T-cell (primary cell): Measurements from ENCODE around the gene VWC2. TPM values are rescaled to one million over a fixed set of nuclear protein-coding genes. Genes with fewer than 3 reads are reported as not detected.
A peak's percentile ranks its signal among the peaks of the same experiment; 100 is the strongest.

ENCODE experiments used
- ATAC-seq, 4 experiments: fragments of 200-7000 bp in 3 of 4; fragments of 150-1000 bp in 1 of 4; cut with Tn5 transposase; replicated peaks in 1 of 4; 1 replicate in 3 of 4; 2 replicates in 1 of 4; pipeline ENCODE4 v1.10.0; 2021; ENCODE audit warnings: moderate library complexity in 3 of 4, mild to moderate bottlenecking in 2 of 4, moderate number of reproducible peaks in 1 of 4
- CTCF ChIA-PET, 2 donors: fragments of 300-600 bp; sonication (Branson Sonifier 250); formaldehyde crosslinking; loops; one replicate each; lab custom pipeline; 2022; ENCODE audit warnings: antibody characterized with exemption in 2 of 2; lab: Charles Lee
- POLR2A ChIA-PET, 2 donors: fragments of 300-600 bp; sonication (Branson Sonifier 250); formaldehyde crosslinking; loops; one replicate each; lab custom pipeline; 2022; ENCODE audit warnings: antibody characterized with exemption in 2 of 2; lab: Charles Lee
- DNase-seq, 35 experiments: peaks; one replicate each; pipeline versions ENCODE4 v3.0.0 to v3.0.0-alpha.2; 2013 to 2023
- H3K27ac ChIP-seq: one replicate; pipeline ENCODE4 v1.5.1; 2013; ENCODE audit warnings: low read length
- H3K27me3 ChIP-seq, 2 experiments: replicated peaks in 1 of 2; 1 replicate in 1 of 2; 2 replicates in 1 of 2; pipeline versions ENCODE4 v1.6.1 to v1.7.0; 2013; ENCODE audit warnings: low read length in 1 of 2, mixed read lengths in 1 of 2; ENCODE audit not compliant: control insufficient read depth in 2 of 2, insufficient read depth in 2 of 2; ENCODE audit errors: extremely low read depth in 1 of 2
- H3K36me3 ChIP-seq, 2 donors: 1 replicate in 1 of 2; 2 replicates in 1 of 2; pipeline versions ENCODE4 v1.6.1 to v1.7.0; 2013; ENCODE audit warnings: low read length in 1 of 2; ENCODE audit not compliant: control insufficient read depth in 2 of 2, insufficient read depth in 1 of 2; ENCODE audit errors: extremely low read depth in 1 of 2
- H3K4me1 ChIP-seq, 2 experiments: 1 replicate in 1 of 2; 2 replicates in 1 of 2; pipeline versions ENCODE4 v1.6.1 to v1.7.0; 2013; ENCODE audit warnings: low read length in 2 of 2, mixed read lengths in 1 of 2; ENCODE audit not compliant: insufficient read depth in 2 of 2, control insufficient read depth in 1 of 2; ENCODE audit errors: extremely low read depth in 1 of 2
- H3K4me3 ChIP-seq, 2 donors: 1 replicate in 1 of 2; 2 replicates in 1 of 2; pipeline versions ENCODE4 v1.5.1 to v1.7.0; 2013; ENCODE audit warnings: mild to moderate bottlenecking in 2 of 2, low read length in 1 of 2, moderate library complexity in 1 of 2; ENCODE audit not compliant: control insufficient read depth in 1 of 2; ENCODE audit errors: extremely low read depth in 1 of 2
- H3K9me3 ChIP-seq: 2 replicates; pipeline ENCODE4 v1.7.0; 2013
- H3K27ac Mint-ChIP-seq, 2 donors: one replicate each; pipeline ENCODE4 v1.8.0; 2020 to 2021; ENCODE audit warnings: mild to moderate bottlenecking in 2 of 2, mixed read lengths in 2 of 2
- H3K27me3 Mint-ChIP-seq, 2 donors: one replicate each; pipeline ENCODE4 v1.8.0; 2021 to 2022; ENCODE audit warnings: mixed read lengths in 2 of 2
- H3K36me3 Mint-ChIP-seq: one replicate; pipeline ENCODE4 v1.8.0; 2021; ENCODE audit warnings: mixed read lengths
- H3K4me1 Mint-ChIP-seq, 3 donors: one replicate each; pipeline ENCODE4 v1.8.0; 2020 to 2022; ENCODE audit warnings: mixed read lengths in 3 of 3, mild to moderate bottlenecking in 1 of 3
- H3K4me3 Mint-ChIP-seq, 3 donors: one replicate each; pipeline ENCODE4 v1.8.0; 2020 to 2022; ENCODE audit warnings: mild to moderate bottlenecking in 3 of 3, mixed read lengths in 3 of 3, moderate library complexity in 3 of 3
- H3K9me3 Mint-ChIP-seq, 3 donors: one replicate each; pipeline ENCODE4 v1.8.0; 2020 to 2022; ENCODE audit warnings: mixed read lengths in 3 of 3
- WGBS: methylation state at CpG from one replicate; pipeline ENCODE4 v1.1.5; 2013; ENCODE audit warnings: missing lambda C conversion rate; ENCODE audit not compliant: insufficient coverage; 5-methylcytosine and 5-hydroxymethylcytosine counted together
- total RNA-seq, 35 experiments: library from RNA in 6 of 35; stranded (reverse) in 6 of 35; fragments of 120-200 nt in 1 of 35; gene quantifications; one replicate each; pipeline versions ENCODE4 v1.2.1 to v1.2.4 and lab custom pipeline; 2013 to 2026

VWC2 gene
- total RNA-seq, 5 donors from 2014 or later (not counting 1 experiment from before 2014, with no cell fraction given) = not detected

DNA sequence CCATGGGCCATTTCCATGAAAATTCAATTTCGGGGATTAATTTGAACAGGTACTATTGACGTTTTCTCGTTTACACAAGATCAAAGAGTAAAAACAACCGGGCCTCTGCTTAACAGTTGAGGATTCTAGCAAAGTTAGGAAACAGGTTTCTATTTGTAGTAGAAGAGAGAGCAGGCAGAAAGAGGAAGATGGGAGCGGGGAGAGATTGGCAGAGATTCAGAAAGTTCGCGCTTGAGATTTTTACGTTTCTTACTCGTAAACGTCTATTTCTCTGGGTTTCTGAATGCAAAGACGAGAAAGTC, 571 bp upstream of the VWC2 start:
- POLR2A ChIA-PET = no interaction called here
- H3K27me3 Mint-ChIP-seq = peaks cover 45 to 59% of the 10 kb centered on the region in 2 donors

DNA sequence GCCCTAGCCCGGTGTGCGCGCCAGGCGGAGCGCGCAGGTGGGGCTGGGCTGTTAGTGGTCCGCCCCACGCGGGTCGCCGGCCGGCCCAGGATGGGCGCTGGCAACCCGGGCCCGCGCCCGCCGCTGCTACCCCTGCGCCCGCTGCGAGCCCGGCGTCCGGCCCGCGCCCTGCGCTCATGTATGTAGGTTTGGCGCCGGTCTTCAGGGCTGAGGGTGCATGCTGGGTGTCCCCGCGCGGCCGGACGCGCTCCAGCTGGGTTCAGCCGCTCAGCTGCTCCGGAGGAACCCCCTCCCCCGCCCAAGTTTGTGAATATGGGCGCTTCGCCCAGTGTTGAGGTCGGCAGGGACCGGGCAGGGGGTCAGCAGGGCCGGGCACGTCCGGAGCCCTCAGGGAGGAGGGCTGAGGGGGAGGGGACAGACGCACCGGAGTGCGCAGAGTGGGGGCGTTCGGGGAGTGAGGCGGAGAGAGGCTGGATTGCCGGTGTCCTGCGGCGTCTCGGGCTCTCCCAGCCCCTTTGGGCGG, 559 bp downstream of the VWC2 start:
- CTCF ChIA-PET = no interaction called here
- no peak for DNase-seq
- H3K9me3 Mint-ChIP-seq = no peaks in the 10 kb centered on the region
- no peak overlapping the region for H3K27ac ChIP-seq
- H3K4me1 ChIP-seq = no peaks in the 10 kb centered on the region
- peaks cover 52 to 61% of the 10 kb centered on the region in 2 donors for H3K27me3 Mint-ChIP-seq
- peaks cover 7 to 11% (median 9%) of the 10 kb centered on the region in 3 donors for H3K4me1 Mint-ChIP-seq
- H3K4me3 ChIP-seq = no peak overlapping the region
- no peak overlapping the region for H3K4me3 Mint-ChIP-seq
- H3K9me3 ChIP-seq = no peaks in the 10 kb centered on the region
- H3K27ac Mint-ChIP-seq = no peak overlapping the region
- H3K36me3 Mint-ChIP-seq = no peaks in the 10 kb centered on the region
- POLR2A ChIA-PET = no interaction called here
- H3K27me3 ChIP-seq = peaks cover 20 to 30% of the 10 kb centered on the region in 2 experiments
- 9% methylated on average over 52 of the region's 56 CpGs for WGBS
- ATAC-seq = no peak
- H3K36me3 ChIP-seq = no peaks in the 10 kb centered on the region

More for the DNA sequence above, 571 bp upstream of the VWC2 start:
- H3K27ac ChIP-seq = no peak overlapping the region
- DNase-seq (no peak), ATAC-seq (no peak)
- Mint-ChIP-seq H3K9me3 (no peaks in the 10 kb centered on the region), H3K4me3 (peak overlapping the region in 2 of 3 donors; percentile 9 to 73), H3K27ac (peak overlapping the region in 1 of 2 donors; percentile 13), H3K4me1 (peaks cover 7 to 11% (median 9%) of the 10 kb centered on the region in 3 donors), H3K36me3 (no peaks in the 10 kb centered on the region)
- no peaks in the 10 kb centered on the region for H3K9me3 ChIP-seq
- peaks cover 20 to 30% of the 10 kb centered on the region in 2 experiments for H3K27me3 ChIP-seq
- WGBS = 8% methylated on average over 11 of the region's 11 CpGs
- CTCF ChIA-PET = no interaction called here
- no peaks in the 10 kb centered on the region for H3K4me1 ChIP-seq
- H3K36me3 ChIP-seq = no peaks in the 10 kb centered on the region
- no peak overlapping the region for H3K4me3 ChIP-seq

DNA sequence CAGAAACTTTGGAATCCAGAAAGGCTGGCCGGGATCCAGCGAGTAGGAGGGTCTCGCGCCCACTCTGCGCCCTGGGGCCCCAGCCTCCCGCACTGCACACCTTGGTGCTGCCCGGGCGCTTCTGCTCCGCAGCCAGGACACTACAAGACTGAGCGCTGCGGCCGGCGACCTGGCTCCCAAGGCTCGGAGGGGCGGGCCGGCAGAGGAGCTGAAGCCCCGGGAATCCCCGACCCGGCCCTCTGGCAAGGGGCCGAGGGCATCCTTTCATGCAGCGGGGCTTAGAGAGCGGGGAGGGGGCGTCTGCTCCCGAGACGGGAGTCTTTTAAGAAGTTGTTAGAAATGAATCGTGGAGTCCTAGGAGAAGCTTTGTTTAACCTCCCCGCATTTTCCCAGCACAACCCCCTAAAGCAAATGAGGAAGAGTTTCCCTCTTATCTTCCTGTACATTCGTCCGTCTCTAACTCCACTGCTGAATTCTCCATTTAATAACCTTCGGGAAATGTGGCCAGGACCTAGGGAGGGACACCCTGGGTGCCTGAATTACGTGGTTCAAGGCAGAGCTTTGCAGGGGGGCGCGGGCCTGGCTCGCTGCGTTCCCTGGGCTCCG, 1.1 kb downstream of the VWC2 start:
- Mint-ChIP-seq H3K9me3 (no peaks in the 10 kb centered on the region), H3K27ac (no peak overlapping the region), H3K4me3 (peak overlapping the region in 2 of 3 donors; percentile 28 to 52), H3K36me3 (no peaks in the 10 kb centered on the region), H3K27me3 (peaks cover 52 to 60% of the 10 kb centered on the region in 2 donors), H3K4me1 (peaks cover 7 to 11% (median 9%) of the 10 kb centered on the region in 3 donors)
- WGBS = 3% methylated on average over 29 of the region's 36 CpGs
- DNase-seq (no peak), ATAC-seq (no peak)
- CTCF ChIA-PET = no interaction called here
- Histone ChIP-seq H3K9me3 (no peaks in the 10 kb centered on the region), H3K4me1 (no peaks in the 10 kb centered on the region), H3K27ac (no peak overlapping the region), H3K36me3 (no peaks in the 10 kb centered on the region), H3K4me3 (no peak overlapping the region), H3K27me3 (peaks cover 20 to 30% of the 10 kb centered on the region in 2 experiments)
- POLR2A ChIA-PET = no interaction called here

DNA sequence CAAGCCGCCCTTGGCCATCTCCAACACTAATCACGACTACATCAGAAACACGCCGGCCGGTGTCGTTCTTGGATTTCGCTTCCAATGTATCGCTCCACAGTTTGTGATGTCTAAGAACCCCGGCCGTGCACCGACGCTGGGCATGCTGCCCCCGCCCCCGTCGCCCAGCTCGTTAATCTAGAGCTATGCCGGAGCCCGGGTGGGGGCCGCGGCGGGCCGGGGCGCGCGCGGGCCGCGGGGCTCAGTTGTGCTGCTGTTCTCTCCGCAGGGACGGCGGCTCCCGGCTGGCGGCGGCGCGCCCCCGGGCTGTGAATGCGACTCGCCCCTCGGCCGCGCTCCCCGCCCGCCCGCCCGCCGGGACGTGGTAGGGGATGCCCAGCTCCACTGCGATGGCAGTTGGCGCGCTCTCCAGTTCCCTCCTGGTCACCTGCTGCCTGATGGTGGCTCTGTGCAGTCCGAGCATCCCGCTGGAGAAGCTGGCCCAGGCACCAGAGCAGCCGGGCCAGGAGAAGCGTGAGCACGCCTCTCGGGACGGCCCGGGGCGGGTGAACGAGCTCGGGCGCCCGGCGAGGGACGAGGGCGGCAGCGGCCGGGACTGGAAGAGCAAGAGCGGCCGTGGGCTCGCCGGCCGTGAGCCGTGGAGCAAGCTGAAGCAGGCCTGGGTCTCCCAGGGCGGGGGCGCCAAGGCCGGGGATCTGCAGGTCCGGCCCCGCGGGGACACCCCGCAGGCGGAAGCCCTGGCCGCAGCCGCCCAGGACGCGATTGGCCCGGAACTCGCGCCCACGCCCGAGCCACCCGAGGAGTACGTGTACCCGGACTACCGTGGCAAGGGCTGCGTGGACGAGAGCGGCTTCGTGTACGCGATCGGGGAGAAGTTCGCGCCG, 1.9 kb downstream of the VWC2 start:
- 6% methylated on average over 106 of the region's 106 CpGs for WGBS
- Histone ChIP-seq H3K9me3 (no peaks in the 10 kb centered on the region), H3K4me1 (no peaks in the 10 kb centered on the region), H3K27ac (no peak overlapping the region), H3K4me3 (no peak overlapping the region), H3K27me3 (peaks cover 20 to 30% of the 10 kb centered on the region in 2 experiments), H3K36me3 (no peaks in the 10 kb centered on the region)
- ChIA-PET CTCF (no interaction called here), POLR2A (no interaction called here)
- DNase-seq (no peak), ATAC-seq (no peak)
- Mint-ChIP-seq H3K4me1 (peaks cover 7 to 11% (median 9%) of the 10 kb centered on the region in 3 donors), H3K4me3 (peak overlapping the region in 2 of 3 donors; percentile 28 to 52), H3K27me3 (peaks cover 54 to 58% of the 10 kb centered on the region in 2 donors), H3K27ac (no peak overlapping the region), H3K36me3 (no peaks in the 10 kb centered on the region), H3K9me3 (peaks cover 0 to 5% (median 0%) of the 10 kb centered on the region in 3 donors)

GRCh38 chr7:49775949-49776443, 2.6 kb downstream of the VWC2 start:
- Histone ChIP-seq H3K27ac (no peak overlapping the region), H3K4me1 (no peaks in the 10 kb centered on the region), H3K36me3 (no peaks in the 10 kb centered on the region), H3K4me3 (no peak overlapping the region), H3K27me3 (peaks cover 20 to 30% of the 10 kb centered on the region in 2 experiments), H3K9me3 (no peaks in the 10 kb centered on the region)
- Mint-ChIP-seq H3K9me3 (peaks cover 0 to 5% (median 0%) of the 10 kb centered on the region in 3 donors), H3K36me3 (no peaks in the 10 kb centered on the region), H3K4me3 (no peak overlapping the region), H3K4me1 (peaks cover 7 to 11% (median 9%) of the 10 kb centered on the region in 3 donors), H3K27ac (no peak overlapping the region), H3K27me3 (peaks cover 50 to 56% of the 10 kb centered on the region in 2 donors)
- 9% methylated on average over 23 of the region's 25 CpGs for WGBS
- DNase-seq = no peak
- no peak for ATAC-seq
- ChIA-PET CTCF (no interaction called here), POLR2A (no interaction called here)

GRCh38 chr7:49776994-49777393, 3.6 kb downstream of the VWC2 start:
- H3K4me3 ChIP-seq = no peak overlapping the region
- Mint-ChIP-seq H3K4me3 (no peak overlapping the region), H3K27ac (no peak overlapping the region), H3K9me3 (peaks cover 0 to 5% (median 0%) of the 10 kb centered on the region in 3 donors), H3K36me3 (no peaks in the 10 kb centered on the region), H3K27me3 (peaks cover 46 to 51% of the 10 kb centered on the region in 2 donors), H3K4me1 (peaks cover 7 to 11% (median 9%) of the 10 kb centered on the region in 3 donors)
- H3K36me3 ChIP-seq = no peaks in the 10 kb centered on the region
- no peak overlapping the region for H3K27ac ChIP-seq
- H3K27me3 ChIP-seq = peaks cover 17 to 26% of the 10 kb centered on the region in 2 experiments
- CTCF ChIA-PET = no interaction called here
- WGBS = no CpG with 5 or more reads among the region's 2 CpGs
- no peak for ATAC-seq
- POLR2A ChIA-PET = no interaction called here
- no peak for DNase-seq
- no peaks in the 10 kb centered on the region for H3K4me1 ChIP-seq
- no peaks in the 10 kb centered on the region for H3K9me3 ChIP-seq
